ENCODE data around the gene SCGN.

Gene SCGN

GRCh38 chr6:25710287-25710686 lies 58.3 kb downstream of the SCGN start:
- no peak for TF ChIP-seq CTCF (conservative IDR thresholded peaks at IDR 0.05; ENCODE audit: low read depth, low read length)
- no peak overlapping the region for H3K4me3 ChIP-seq (ENCODE audit: low read depth, low read length)
- no peak for DNase-seq (ENCODE audit: low read depth)

- H3K4me3 ChIP-seq (ENCODE audit: low read depth, low read length) = no peak overlapping the region
- no peak for DNase-seq (ENCODE audit: low read depth)
- no peak for TF ChIP-seq CTCF (conservative IDR thresholded peaks at IDR 0.05; ENCODE audit: low read depth, low read length)
Measured at GRCh38 chr6:25713824-25714223, 61.8 kb downstream of the SCGN start.

- H3K4me3 ChIP-seq (ENCODE audit: low read depth, low read length) = no peak overlapping the region
- DNase-seq (ENCODE audit: low read depth) = no peak
- TF ChIP-seq CTCF (conservative IDR thresholded peaks at IDR 0.05; ENCODE audit: low read depth, low read length) = no peak
Measured at GRCh38 chr6:25714765-25715164, 62.8 kb downstream of the SCGN start.

GRCh38 chr6:25715794-25716193 lies 63.8 kb downstream of the SCGN start:
- no peak for TF ChIP-seq CTCF (conservative IDR thresholded peaks at IDR 0.05; ENCODE audit: low read depth, low read length)

GRCh38 chr6:25717866-25718740 lies 66.1 kb downstream of the SCGN start:
- H3K4me3 ChIP-seq (ENCODE audit: low read depth, low read length) = no peak overlapping the region
- peak; percentile 56 for DNase-seq (ENCODE audit: low read depth)
- peak; percentile 65 for TF ChIP-seq CTCF (conservative IDR thresholded peaks at IDR 0.05; ENCODE audit: low read depth, low read length)

More at GRCh38 chr6:25715794-25716193, 63.8 kb downstream of the SCGN start:
- no peak for DNase-seq (ENCODE audit: low read depth)
- no peak overlapping the region for H3K4me3 ChIP-seq (ENCODE audit: low read depth, low read length)

- no peak for DNase-seq (ENCODE audit: low read depth)
- no peak overlapping the region for H3K4me3 ChIP-seq (ENCODE audit: low read depth, low read length)
- no peak for TF ChIP-seq CTCF (conservative IDR thresholded peaks at IDR 0.05; ENCODE audit: low read depth, low read length)
Measured at GRCh38 chr6:25726122-25726911, 74.3 kb downstream of the SCGN start.
